ENCODE data around the gene FOXP1.

DNA sequence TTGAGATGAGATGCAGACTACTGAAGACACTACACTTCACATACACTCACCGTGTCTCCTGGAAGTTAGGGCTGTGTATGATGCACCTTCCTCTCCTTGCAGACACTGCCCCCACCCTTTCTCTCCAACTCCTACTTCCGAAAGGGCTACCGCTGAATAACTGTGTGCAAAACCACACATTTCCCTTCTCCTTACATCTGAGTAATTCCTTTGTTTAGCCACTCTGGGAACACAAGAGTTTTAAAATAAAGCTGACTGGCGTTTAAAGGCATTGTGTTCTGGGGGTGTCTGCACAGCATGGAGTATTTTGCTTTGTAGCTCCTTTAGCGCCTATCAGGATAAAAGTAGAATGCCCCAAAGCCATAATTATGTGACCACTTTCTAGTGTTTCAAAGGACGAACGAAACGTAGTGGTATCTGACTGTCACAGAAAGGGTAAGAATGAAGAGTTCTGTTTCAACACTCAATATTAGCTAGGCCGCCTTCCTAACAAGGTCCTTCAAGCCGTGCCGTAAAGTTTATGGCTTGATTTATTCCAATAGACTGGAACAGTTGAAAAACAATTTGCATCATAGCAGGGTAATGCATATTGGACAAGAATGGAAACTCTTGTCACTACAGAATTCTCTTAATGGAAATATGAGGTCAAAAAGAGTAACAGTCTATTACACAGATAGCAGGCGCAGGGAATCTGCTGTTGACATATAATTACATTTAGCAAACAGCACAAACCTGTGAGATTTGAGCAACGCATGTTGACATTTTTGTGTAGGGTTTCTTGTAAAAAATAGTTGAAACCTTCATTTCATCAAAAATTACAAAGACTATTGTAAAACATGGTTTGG is 619.9 kb downstream of the FOXP1 start:
- no peak for TF ChIP-seq EZH2phosphoT487 (IDR thresholded peaks at IDR 0.05; ENCODE audit: low read depth)
- TF ChIP-seq, protein P1, sequence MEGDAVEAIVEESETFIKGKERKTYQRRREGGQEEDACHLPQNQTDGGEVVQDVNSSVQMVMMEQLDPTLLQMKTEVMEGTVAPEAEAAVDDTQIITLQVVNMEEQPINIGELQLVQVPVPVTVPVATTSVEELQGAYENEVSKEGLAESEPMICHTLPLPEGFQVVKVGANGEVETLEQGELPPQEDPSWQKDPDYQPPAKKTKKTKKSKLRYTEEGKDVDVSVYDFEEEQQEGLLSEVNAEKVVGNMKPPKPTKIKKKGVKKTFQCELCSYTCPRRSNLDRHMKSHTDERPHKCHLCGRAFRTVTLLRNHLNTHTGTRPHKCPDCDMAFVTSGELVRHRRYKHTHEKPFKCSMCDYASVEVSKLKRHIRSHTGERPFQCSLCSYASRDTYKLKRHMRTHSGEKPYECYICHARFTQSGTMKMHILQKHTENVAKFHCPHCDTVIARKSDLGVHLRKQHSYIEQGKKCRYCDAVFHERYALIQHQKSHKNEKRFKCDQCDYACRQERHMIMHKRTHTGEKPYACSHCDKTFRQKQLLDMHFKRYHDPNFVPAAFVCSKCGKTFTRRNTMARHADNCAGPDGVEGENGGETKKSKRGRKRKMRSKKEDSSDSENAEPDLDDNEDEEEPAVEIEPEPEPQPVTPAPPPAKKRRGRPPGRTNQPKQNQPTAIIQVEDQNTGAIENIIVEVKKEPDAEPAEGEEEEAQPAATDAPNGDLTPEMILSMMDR (IDR thresholded peaks at IDR 0.05; ENCODE audit: low read depth, low read length): no peak

Data from OCI-LY3 (cell line).